ENCODE results near the gene TDRD7.

DNA sequence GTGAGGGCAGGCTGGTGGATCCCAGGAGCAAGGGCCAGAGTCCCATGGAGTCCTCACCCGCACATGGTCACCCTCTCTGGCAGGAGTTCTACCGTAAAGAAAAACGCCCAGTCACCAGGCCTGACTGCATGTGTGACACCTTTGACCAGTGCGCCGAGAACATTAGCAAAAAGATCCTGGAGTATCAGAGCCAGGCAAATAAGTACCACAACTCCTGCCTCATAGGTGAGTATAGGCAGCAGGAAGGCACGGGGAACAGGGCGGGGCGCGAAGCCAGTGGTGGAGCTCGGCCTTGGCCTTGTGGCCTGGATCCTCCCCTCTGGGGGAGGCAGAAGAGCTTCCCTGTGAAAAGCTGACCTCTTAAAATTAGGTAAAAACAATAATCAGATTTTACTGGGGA is 45.4 kb upstream of the TDRD7 start:
- no peak for TF ChIP-seq REST (tag by site-specific recombination; IDR thresholded peaks at IDR 0.05)
- TF ChIP-seq, protein P1, sequence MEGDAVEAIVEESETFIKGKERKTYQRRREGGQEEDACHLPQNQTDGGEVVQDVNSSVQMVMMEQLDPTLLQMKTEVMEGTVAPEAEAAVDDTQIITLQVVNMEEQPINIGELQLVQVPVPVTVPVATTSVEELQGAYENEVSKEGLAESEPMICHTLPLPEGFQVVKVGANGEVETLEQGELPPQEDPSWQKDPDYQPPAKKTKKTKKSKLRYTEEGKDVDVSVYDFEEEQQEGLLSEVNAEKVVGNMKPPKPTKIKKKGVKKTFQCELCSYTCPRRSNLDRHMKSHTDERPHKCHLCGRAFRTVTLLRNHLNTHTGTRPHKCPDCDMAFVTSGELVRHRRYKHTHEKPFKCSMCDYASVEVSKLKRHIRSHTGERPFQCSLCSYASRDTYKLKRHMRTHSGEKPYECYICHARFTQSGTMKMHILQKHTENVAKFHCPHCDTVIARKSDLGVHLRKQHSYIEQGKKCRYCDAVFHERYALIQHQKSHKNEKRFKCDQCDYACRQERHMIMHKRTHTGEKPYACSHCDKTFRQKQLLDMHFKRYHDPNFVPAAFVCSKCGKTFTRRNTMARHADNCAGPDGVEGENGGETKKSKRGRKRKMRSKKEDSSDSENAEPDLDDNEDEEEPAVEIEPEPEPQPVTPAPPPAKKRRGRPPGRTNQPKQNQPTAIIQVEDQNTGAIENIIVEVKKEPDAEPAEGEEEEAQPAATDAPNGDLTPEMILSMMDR (tag by site-specific recombination; IDR thresholded peaks at IDR 0.05): no peak

Data from HEK293 (cell line).